ENCODE measurements around the gene ALK. TPM values are rescaled to one million over a fixed set of nuclear protein-coding genes. Genes with fewer than 3 reads are reported as not detected.
A peak's percentile ranks its signal among the peaks of the same experiment; 100 is the strongest.

ALK gene
- total RNA-seq, 1 experiment from 2014 or later: not detected

DNA sequence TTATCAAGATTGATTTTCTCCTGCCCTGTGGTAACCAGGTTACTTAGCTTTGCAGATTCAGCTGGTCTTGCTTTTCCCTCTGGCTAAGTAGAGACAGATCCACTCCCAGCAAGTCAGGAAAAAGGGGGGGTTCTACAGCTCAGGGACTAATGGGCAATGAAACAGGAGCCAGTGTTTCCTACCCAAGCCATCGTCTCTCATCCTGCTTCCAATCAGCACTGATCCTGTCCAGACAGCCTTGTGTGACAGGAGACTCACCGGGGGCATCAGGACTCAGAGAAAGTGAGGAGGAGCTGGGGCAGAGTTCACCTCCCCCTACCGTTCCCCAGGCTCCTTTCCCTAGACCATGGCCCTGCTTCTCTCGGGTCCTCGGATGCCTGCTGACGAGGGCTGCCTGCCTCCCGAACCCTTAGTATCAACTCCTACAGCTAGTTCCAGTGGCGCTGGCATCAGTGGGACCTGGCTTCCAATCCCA lies 307.6 kb downstream of the ALK start:
- no peak overlapping the region for H3K56ac ChIP-seq (ENCODE audit: insufficient read length, low read depth, low read length)
- no peak overlapping the region for H2BK5ac ChIP-seq (ENCODE audit: insufficient read length, low read length)
- no peaks in the 10 kb centered on the region for H3K79me2 ChIP-seq (ENCODE audit: insufficient read depth, low read length)
- TF ChIP-seq, protein P1, sequence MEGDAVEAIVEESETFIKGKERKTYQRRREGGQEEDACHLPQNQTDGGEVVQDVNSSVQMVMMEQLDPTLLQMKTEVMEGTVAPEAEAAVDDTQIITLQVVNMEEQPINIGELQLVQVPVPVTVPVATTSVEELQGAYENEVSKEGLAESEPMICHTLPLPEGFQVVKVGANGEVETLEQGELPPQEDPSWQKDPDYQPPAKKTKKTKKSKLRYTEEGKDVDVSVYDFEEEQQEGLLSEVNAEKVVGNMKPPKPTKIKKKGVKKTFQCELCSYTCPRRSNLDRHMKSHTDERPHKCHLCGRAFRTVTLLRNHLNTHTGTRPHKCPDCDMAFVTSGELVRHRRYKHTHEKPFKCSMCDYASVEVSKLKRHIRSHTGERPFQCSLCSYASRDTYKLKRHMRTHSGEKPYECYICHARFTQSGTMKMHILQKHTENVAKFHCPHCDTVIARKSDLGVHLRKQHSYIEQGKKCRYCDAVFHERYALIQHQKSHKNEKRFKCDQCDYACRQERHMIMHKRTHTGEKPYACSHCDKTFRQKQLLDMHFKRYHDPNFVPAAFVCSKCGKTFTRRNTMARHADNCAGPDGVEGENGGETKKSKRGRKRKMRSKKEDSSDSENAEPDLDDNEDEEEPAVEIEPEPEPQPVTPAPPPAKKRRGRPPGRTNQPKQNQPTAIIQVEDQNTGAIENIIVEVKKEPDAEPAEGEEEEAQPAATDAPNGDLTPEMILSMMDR (conservative IDR thresholded peaks at IDR 0.05): no peak
- no peak overlapping the region for H3K23ac ChIP-seq (ENCODE audit: insufficient read length, low read depth, low read length)
- H3K4me1 ChIP-seq (ENCODE audit: insufficient read depth, low read length): peaks cover 3% of the 10 kb centered on the region; the same call in 1 of the 2 replicates
- no peak overlapping the region for H3K4me2 ChIP-seq (ENCODE audit: insufficient read depth, insufficient read length, low read length)
- Mint-ChIP-seq H3K27me3 (ENCODE audit: low read depth) (peaks cover 2% of the 10 kb centered on the region; the same call in 1 of the 2 replicates), H3K4me3 (no peak overlapping the region), H3K4me1 (peaks cover 22 to 28% of the 10 kb centered on the region in 2 experiments), H3K9me3 (no peaks in the 10 kb centered on the region), H3K36me3 (ENCODE audit: insufficient read depth in 1 of 3, low read depth in 3 of 3) (no peaks in the 10 kb centered on the region; a peak in 1 of 7 replicates), H3K27ac (peak overlapping the region in 1 of 3 experiments; percentile 26; a peak in 1 of 7 replicates)
- no peak overlapping the region for H3K4ac ChIP-seq (ENCODE audit: low read depth, low read length)
- H4K91ac ChIP-seq (ENCODE audit: insufficient read length, low read depth, low read length): no peak overlapping the region
- no peaks in the 10 kb centered on the region for H4K20me1 ChIP-seq (ENCODE audit: control insufficient read depth, insufficient read depth, insufficient read length)
- no peak overlapping the region; the same call in 1 of the 2 replicates for H3K14ac ChIP-seq (ENCODE audit: insufficient read depth, low read length)
- H3K18ac ChIP-seq (ENCODE audit: insufficient read length, low read depth, low read length): no peak overlapping the region
- H2BK12ac ChIP-seq (ENCODE audit: insufficient read length, low read depth, low read length): no peak overlapping the region
- no peaks in the 10 kb centered on the region for H3K23me2 ChIP-seq (ENCODE audit: insufficient read length, low read depth, low read length, poor library complexity, severe bottlenecking)
- no peak overlapping the region for H2AFZ ChIP-seq (ENCODE audit: low read length)
- no peak overlapping the region for H4K5ac ChIP-seq (ENCODE audit: insufficient read length, low read depth, low read length)
- no peaks in the 10 kb centered on the region for H3K9me3 ChIP-seq (ENCODE audit: control insufficient read depth, low read depth, low read length)
- H3K27ac ChIP-seq (ENCODE audit: insufficient read length, low read depth, low read length): no peak overlapping the region
- H2AK5ac ChIP-seq (ENCODE audit: insufficient read length, low read length): no peak overlapping the region
- no peak for DNase-seq
- H2BK20ac ChIP-seq (ENCODE audit: low read depth, low read length, poor library complexity, severe bottlenecking): no peak overlapping the region
- WGBS (ENCODE audit: extremely low coverage, insufficient read length, low lambda C conversion rate): no CpG with 5 or more reads among the region's 8 CpGs
- H4K8ac ChIP-seq (replicated peaks; ENCODE audit: insufficient read length, low read depth, low read length): no peak overlapping the region
- no peak overlapping the region for H3K9ac ChIP-seq (ENCODE audit: extremely low read depth, insufficient read length, low read length)
- no peak overlapping the region for H2BK15ac ChIP-seq (ENCODE audit: low read depth, low read length)
- no peak overlapping the region for H2BK120ac ChIP-seq (ENCODE audit: low read depth, low read length, poor library complexity, severe bottlenecking)
- no peak overlapping the region for H3T11ph ChIP-seq (ENCODE audit: low read length)
- no peaks in the 10 kb centered on the region for H3K79me1 ChIP-seq (ENCODE audit: insufficient read depth, low read depth, low read length, poor library complexity, severe bottlenecking)
- no peaks in the 10 kb centered on the region for H3K27me3 ChIP-seq (ENCODE audit: insufficient read depth, low read length)
